SK-N-SH (cell line): ENCODE measurements around the gene SCGN.

Source experiments
- ELF1 ChIP-seq: IDR thresholded peaks from 2 replicates; pipeline ENCODE4 v1.4.0; 2012
- RAD21 ChIP-seq: IDR thresholded peaks from 2 replicates; pipeline ENCODE4 v1.6.1; 2012; ENCODE audit warnings: mild to moderate bottlenecking, low read length
- TEAD4 ChIP-seq: IDR thresholded peaks from 2 replicates; pipeline ENCODE4 v1.4.0; 2012; ENCODE audit warnings: mild to moderate bottlenecking, borderline replicate concordance; ENCODE audit not compliant: insufficient read depth
- TF ChIP-seq, protein P1 (sequence below): fragments of 200-600 bp; sonication (generic); IDR thresholded peaks from 2 replicates; pipeline ENCODE4 v1.6.1; 2017; ENCODE audit warnings: antibody characterized with exemption, mild to moderate bottlenecking, moderate library complexity

- TF ChIP-seq, protein P1, sequence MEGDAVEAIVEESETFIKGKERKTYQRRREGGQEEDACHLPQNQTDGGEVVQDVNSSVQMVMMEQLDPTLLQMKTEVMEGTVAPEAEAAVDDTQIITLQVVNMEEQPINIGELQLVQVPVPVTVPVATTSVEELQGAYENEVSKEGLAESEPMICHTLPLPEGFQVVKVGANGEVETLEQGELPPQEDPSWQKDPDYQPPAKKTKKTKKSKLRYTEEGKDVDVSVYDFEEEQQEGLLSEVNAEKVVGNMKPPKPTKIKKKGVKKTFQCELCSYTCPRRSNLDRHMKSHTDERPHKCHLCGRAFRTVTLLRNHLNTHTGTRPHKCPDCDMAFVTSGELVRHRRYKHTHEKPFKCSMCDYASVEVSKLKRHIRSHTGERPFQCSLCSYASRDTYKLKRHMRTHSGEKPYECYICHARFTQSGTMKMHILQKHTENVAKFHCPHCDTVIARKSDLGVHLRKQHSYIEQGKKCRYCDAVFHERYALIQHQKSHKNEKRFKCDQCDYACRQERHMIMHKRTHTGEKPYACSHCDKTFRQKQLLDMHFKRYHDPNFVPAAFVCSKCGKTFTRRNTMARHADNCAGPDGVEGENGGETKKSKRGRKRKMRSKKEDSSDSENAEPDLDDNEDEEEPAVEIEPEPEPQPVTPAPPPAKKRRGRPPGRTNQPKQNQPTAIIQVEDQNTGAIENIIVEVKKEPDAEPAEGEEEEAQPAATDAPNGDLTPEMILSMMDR, result no peak
- TF ChIP-seq TEAD4, result no peak
- TF ChIP-seq RAD21, result no peak
- TF ChIP-seq ELF1, result no peak
Observed at GRCh38 chr6:25743868-25744267, 91.9 kb downstream of the SCGN start.
